ENCODE measurements around the gene NAV2.
A peak's percentile ranks its signal among the peaks of the same experiment; 100 is the strongest.

The NAV2 gene

DNA sequence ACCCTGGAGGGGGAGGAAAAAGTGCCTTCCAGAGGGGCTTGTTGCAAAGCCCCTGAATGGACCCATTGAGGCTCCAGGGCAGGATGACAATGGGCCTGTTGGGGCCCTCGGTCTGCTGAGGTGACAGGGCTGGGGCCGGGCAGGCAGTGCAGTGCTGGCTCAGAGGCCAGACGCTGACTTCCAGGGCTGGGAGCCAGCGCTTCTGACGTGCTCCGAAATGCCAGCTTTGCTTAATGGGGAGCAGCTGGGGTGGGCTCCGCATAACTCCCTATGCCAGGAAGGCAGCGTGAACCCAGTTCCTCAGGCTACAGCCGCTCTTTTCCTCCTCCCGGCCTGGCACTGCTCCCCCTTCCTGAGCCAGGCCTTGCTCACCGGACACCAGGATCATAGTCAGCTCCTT, 17.7 kb downstream of the NAV2 start:
- Histone ChIP-seq H3K36me3 (replicated peaks) (peaks cover 2% of the 10 kb centered on the region), H3K27ac (no peak overlapping the region), H3K27me3 (replicated peaks) (no peaks in the 10 kb centered on the region), H3K4me3 (ENCODE audit: low read depth, low read length) (no peak overlapping the region)
- TF ChIP-seq, protein P1, sequence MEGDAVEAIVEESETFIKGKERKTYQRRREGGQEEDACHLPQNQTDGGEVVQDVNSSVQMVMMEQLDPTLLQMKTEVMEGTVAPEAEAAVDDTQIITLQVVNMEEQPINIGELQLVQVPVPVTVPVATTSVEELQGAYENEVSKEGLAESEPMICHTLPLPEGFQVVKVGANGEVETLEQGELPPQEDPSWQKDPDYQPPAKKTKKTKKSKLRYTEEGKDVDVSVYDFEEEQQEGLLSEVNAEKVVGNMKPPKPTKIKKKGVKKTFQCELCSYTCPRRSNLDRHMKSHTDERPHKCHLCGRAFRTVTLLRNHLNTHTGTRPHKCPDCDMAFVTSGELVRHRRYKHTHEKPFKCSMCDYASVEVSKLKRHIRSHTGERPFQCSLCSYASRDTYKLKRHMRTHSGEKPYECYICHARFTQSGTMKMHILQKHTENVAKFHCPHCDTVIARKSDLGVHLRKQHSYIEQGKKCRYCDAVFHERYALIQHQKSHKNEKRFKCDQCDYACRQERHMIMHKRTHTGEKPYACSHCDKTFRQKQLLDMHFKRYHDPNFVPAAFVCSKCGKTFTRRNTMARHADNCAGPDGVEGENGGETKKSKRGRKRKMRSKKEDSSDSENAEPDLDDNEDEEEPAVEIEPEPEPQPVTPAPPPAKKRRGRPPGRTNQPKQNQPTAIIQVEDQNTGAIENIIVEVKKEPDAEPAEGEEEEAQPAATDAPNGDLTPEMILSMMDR (IDR thresholded peaks at IDR 0.05; ENCODE audit: low read depth, low read length, missing control alignments), result no peak
- DNase-seq, result no peak
- in situ Hi-C loops (cut with HindIII; ENCODE audit: low pct_ligation_motif_present, low sequenced_read_pairs), result loop anchor here (25.0 kb wide), 2 partner anchors 168 to 632 kb away; partner anchors contain the start of gene HTATIP2

- H3K27ac ChIP-seq, result no peak overlapping the region
- no peak overlapping the region for H3K4me3 ChIP-seq (ENCODE audit: low read depth, low read length)
- no peaks in the 10 kb centered on the region for H3K27me3 ChIP-seq (replicated peaks)
- in situ Hi-C loops (cut with HindIII; ENCODE audit: low pct_ligation_motif_present, low sequenced_read_pairs), result loop anchor here (25.0 kb wide), 2 partner anchors 172 to 628 kb away; partner anchors contain the start of gene HTATIP2
- DNase-seq, result no peak
- H3K36me3 ChIP-seq (replicated peaks), result no peaks in the 10 kb centered on the region
- TF ChIP-seq, protein P1 (IDR thresholded peaks at IDR 0.05; ENCODE audit: low read depth, low read length, missing control alignments), result no peak
Measured at GRCh38 chr11:19734171-19734570, 21.5 kb downstream of the NAV2 start.

GRCh38 chr11:19735157-19735908, 22.7 kb downstream of the NAV2 start:
- H3K36me3 ChIP-seq (replicated peaks), result no peaks in the 10 kb centered on the region
- peak; percentile 41 for DNase-seq
- no peaks in the 10 kb centered on the region for H3K27me3 ChIP-seq (replicated peaks)
- H3K27ac ChIP-seq, result no peak overlapping the region
- TF ChIP-seq, protein P1 (IDR thresholded peaks at IDR 0.05; ENCODE audit: low read depth, low read length, missing control alignments), result peak; percentile 63
- H3K4me3 ChIP-seq (ENCODE audit: low read depth, low read length), result no peak overlapping the region
- in situ Hi-C loops (cut with HindIII; ENCODE audit: low pct_ligation_motif_present, low sequenced_read_pairs), result loop anchor here (25.0 kb wide), 2 partner anchors 173 to 627 kb away; partner anchors contain the start of gene HTATIP2

- Histone ChIP-seq H3K36me3 (replicated peaks) (no peaks in the 10 kb centered on the region), H3K27ac (no peak overlapping the region), H3K27me3 (replicated peaks) (no peaks in the 10 kb centered on the region), H3K4me3 (ENCODE audit: low read depth, low read length) (no peak overlapping the region)
- in situ Hi-C loops (cut with HindIII; ENCODE audit: low pct_ligation_motif_present, low sequenced_read_pairs), result loop anchor here (25.0 kb wide), 2 partner anchors 174 to 626 kb away; partner anchors contain the start of gene HTATIP2
- TF ChIP-seq, protein P1 (IDR thresholded peaks at IDR 0.05; ENCODE audit: low read depth, low read length, missing control alignments), result no peak
- DNase-seq, result no peak
Measured at GRCh38 chr11:19735909-19736498, 23.4 kb downstream of the NAV2 start.

DNA sequence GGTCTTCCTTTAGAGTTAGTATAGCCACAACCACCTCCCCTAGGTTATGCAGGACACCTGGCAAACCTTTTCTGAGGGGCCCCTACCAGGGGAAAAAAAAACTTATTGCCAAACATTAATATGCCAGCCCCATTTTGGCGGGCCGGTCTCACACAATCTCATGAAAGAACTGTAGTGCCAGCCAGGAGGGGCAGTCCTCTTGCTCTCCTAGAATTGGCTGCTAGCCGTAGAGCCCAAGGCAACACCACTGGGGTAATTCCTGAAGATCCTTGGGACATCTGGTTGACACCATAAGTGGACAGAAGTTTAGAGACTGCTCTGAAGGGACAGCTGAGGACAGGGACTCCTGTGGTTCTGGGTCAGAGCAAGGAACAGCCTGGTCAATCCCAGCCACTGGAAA, 24.2 kb downstream of the NAV2 start:
- in situ Hi-C loops (cut with HindIII; ENCODE audit: low pct_ligation_motif_present, low sequenced_read_pairs), result loop anchor here (25.0 kb wide), 2 partner anchors 175 to 625 kb away; partner anchors contain the start of gene HTATIP2
- Histone ChIP-seq H3K27me3 (replicated peaks) (no peaks in the 10 kb centered on the region), H3K27ac (no peak overlapping the region), H3K4me3 (ENCODE audit: low read depth, low read length) (no peak overlapping the region), H3K36me3 (replicated peaks) (no peaks in the 10 kb centered on the region)
- TF ChIP-seq, protein P1 (IDR thresholded peaks at IDR 0.05; ENCODE audit: low read depth, low read length, missing control alignments), result no peak
- no peak for DNase-seq
